Epidermal melanocyte (primary cell): ENCODE measurements around the gene NCDN.

ENCODE experiments used
- DNase-seq: peaks from one replicate; pipeline ENCODE4 v3.0.0; 2011; ENCODE audit warnings: low spot score; ENCODE audit not compliant: insufficient read length

NCDN gene

GRCh38 chr1:35555212-35555584, 2.4 kb upstream of the NCDN start:
- no peak for DNase-seq

GRCh38 chr1:35555601-35556477, 1.8 kb upstream of the NCDN start:
- DNase-seq, result no peak

- DNase-seq, result no peak
Observed at GRCh38 chr1:35556484-35557117, 998 bp upstream of the NCDN start.

DNA sequence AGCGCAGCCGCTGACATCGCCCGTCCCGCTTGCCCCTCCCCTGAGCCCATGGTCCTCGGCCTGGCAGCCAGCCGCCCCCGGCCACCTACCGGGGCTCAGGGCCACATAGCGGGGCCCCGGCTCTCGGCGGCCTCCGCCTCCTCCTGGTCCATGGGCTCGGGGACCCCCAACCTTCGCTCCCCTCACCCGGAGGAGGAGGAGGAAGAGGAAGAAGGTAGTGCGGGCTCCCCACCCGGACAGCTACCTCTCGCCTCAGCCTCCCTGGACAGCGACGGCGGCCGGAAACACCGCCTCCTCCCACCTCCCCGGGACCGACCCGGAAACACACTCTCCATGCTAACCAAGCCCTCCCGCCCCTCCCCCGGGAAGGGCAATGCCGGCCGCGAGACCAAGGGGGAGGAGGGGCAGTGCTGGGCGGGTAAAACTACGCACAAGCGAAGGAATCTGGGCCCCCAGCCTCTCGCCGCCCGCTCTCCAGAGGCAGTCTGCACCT, 435 bp upstream of the NCDN start, which contains the start of gene KIAA0319L:
Gene KIAA0319L, minus strand, starts transcription at position 286 of the 493 bp plus-strand sequence. CDS start 2,912 bp downstream, outside the sequence.
- peak; percentile 86 for DNase-seq

GRCh38 chr1:35558374-35559316, 1.0 kb downstream of the NCDN start:
- no peak for DNase-seq

- DNase-seq, result no peak
Observed at GRCh38 chr1:35559317-35559944, 1.8 kb downstream of the NCDN start.

GRCh38 chr1:35560256-35561225, 2.9 kb downstream of the NCDN start:
- no peak for DNase-seq

GRCh38 chr1:35561297-35561971, 3.8 kb downstream of the NCDN start:
- DNase-seq, result no peak

DNA sequence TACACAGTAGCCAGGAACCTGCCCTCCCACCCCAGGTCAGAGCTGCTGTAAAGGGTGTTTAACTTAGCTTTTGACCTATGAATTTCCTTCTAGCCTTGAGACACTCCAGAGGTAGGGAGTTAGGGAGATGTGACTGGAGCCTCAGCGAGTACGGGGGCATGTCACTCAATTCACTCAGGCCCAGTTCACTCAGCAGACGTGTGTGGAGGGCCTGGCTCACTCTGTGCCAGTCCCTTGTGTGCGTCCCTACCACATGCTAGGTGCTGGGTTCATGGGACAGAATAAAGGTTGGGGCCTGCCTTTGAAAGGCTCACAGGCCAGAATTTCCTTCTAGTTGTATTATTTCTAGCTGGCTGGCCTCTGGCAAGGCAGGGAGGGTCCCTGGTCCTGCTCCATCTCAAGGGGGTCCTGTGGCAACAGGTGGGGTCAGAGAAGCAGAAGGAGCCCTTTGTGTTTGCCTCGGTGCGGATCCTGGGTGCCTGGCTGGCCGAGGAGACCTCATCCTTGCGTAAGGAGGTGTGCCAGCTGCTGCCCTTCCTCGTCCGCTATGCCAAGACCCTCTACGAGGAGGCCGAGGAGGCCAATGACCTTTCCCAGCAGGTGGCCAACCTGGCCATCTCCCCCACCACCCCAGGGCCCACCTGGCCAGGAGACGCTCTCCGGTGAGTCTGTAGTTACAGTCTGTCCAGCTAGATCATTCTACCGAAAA, 4.5 kb downstream of the NCDN start:
- DNase-seq, result no peak

- DNase-seq, result no peak
Observed at GRCh38 chr1:35563166-35563565, 5.6 kb downstream of the NCDN start.

- DNase-seq, result peak; percentile 79
Observed at GRCh38 chr1:35564037-35564883, 6.7 kb downstream of the NCDN start.

DNA sequence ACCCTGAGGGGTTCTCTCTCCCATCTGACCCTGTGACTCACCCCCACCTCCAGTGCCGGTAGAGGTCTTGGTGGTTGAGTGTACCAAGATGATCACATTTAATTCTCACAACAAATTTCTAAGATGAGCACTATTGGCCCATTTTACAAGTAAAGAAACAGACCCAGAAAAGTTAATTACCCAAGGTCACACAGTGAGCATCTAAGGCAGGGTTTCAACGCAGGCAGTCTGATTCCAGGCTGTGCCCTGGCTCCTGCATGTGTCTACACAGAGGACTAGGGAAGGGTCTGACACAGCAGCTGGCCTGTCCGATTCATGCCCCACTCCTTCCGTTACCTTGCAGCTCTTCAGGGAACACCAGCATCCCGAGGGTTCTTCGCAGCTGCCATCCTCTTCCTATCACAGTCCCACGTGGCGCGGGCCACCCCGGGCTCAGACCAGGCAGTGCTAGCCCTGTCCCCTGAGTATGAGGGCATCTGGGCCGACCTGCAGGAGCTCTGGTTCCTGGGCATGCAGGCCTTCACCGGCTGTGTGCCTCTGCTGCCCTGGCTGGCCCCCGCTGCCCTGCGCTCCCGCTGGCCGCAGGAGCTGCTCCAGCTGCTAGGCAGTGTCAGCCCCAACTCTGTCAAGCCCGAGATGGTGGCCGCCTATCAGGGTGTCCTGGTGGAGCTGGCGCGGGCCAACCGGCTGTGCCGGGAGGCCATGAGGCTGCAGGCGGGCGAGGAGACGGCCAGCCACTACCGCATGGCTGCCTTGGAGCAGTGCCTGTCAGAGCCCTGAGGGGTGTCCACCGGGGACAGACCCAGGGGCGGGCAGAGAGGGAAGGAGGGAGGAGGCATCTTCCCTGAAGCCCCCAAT, 7.5 kb downstream of the NCDN start:
- no peak for DNase-seq

- DNase-seq, result no peak
Observed at GRCh38 chr1:35565742-35566133, 8.1 kb downstream of the NCDN start.

- DNase-seq, result no peak
Observed at GRCh38 chr1:35567947-35568558, 10.5 kb downstream of the NCDN start.

DNA sequence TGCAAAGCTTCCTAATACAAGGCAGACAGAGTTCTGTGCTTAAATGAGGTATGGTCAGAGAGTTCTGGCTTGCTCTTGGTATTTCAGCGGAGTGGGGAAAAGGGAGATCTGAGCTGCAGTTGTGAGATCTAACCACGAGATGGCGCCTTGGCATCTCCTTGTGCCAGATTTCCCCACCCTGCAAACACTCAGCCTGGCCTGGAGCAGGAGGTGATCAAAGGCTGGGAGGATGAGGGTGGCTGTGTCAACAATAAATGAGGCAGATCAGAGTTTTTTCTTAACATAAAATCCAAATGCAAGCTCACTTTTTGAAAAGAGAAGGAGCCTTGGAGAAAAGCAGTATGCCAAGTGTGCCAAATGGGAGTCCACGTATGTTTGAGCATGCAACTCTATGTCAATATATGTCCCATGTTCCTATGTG, 11.4 kb downstream of the NCDN start:
- DNase-seq, result peak; percentile 94

GRCh38 chr1:35569936-35570335, 12.3 kb downstream of the NCDN start:
- no peak for DNase-seq
